DND-41 (cell line): Measurements from ENCODE around the gene FHL5.
A peak's percentile ranks its signal among the peaks of the same experiment; 100 is the strongest.

ENCODE experiments used
- ATAC-seq: fragments of 200-7000 bp; cut with Tn5 transposase; 3 replicates; pipeline ENCODE4 v1.9.1; 2021; ENCODE audit warnings: low read depth; ENCODE audit not compliant: insufficient read depth
- DNase-seq: peaks from one replicate; pipeline ENCODE4 v3.0.0-alpha.2; 2020
- H2AFZ ChIP-seq: 2 replicates; pipeline ENCODE4 v1.6.0; 2012; ENCODE audit warnings: low read depth, low read length
- H3K27ac ChIP-seq: 2 replicates; pipeline ENCODE4 v1.5.1; 2012; ENCODE audit warnings: low read length, inconsistent platforms
- H3K27me3 ChIP-seq: fragments of 200-600 bp; sonication (generic); 2 replicates; pipeline ENCODE4 v1.6.0; 2012; ENCODE audit warnings: low read length, mild to moderate bottlenecking, inconsistent platforms; ENCODE audit not compliant: insufficient read depth, poor library complexity
- H3K36me3 ChIP-seq: 2 replicates; pipeline ENCODE4 v1.5.1; 2012; ENCODE audit warnings: low read length, inconsistent platforms; ENCODE audit not compliant: insufficient read depth
- H3K4me1 ChIP-seq: 2 replicates; pipeline ENCODE4 v1.5.1; 2012; ENCODE audit warnings: mild to moderate bottlenecking, low read length; ENCODE audit not compliant: insufficient read depth
- H3K4me2 ChIP-seq: 2 replicates; pipeline ENCODE4 v1.6.0; 2012; ENCODE audit warnings: mild to moderate bottlenecking, moderate library complexity, low read length, inconsistent platforms; ENCODE audit not compliant: insufficient read depth
- H3K4me3 ChIP-seq, 2 experiments: fragments of 200-600 bp in 1 of 2; shearing (Covaris generic) in 1 of 2; 2 replicates each; pipeline ENCODE4 v1.5.1; 2012 to 2016; ENCODE audit warnings: inconsistent platforms in 2 of 2, low read length in 2 of 2, mild to moderate bottlenecking in 2 of 2, low read depth in 1 of 2, moderate library complexity in 1 of 2
- H3K79me2 ChIP-seq: 2 replicates; pipeline ENCODE4 v1.6.0; 2012; ENCODE audit warnings: low read length, inconsistent platforms; ENCODE audit not compliant: insufficient read depth
- H3K9ac ChIP-seq: 2 replicates; pipeline ENCODE4 v1.6.0; 2012; ENCODE audit warnings: low read depth, mild to moderate bottlenecking, inconsistent platforms, low read length, moderate library complexity
- H3K9me3 ChIP-seq: 2 replicates; pipeline ENCODE4 v1.5.1; 2012; ENCODE audit warnings: low read length, moderate library complexity, mild to moderate bottlenecking, inconsistent platforms; ENCODE audit not compliant: insufficient read depth, severe bottlenecking
- H4K20me1 ChIP-seq: 2 replicates; pipeline ENCODE4 v1.6.0; 2012; ENCODE audit warnings: low read length; ENCODE audit not compliant: insufficient read depth
- CTCF ChIP-seq: IDR thresholded peaks from 2 replicates; pipeline ENCODE4 v1.5.1; 2012; ENCODE audit warnings: borderline replicate concordance, low read length, moderate library complexity, mild to moderate bottlenecking; ENCODE audit not compliant: poor library complexity, severe bottlenecking; ENCODE audit errors: extremely low read depth
- EZH2 ChIP-seq: IDR thresholded peaks from 3 replicates; pipeline ENCODE4 v1.6.1; 2012; ENCODE audit warnings: borderline replicate concordance, low read depth, mild to moderate bottlenecking, moderate library complexity, low read length, inconsistent platforms; ENCODE audit not compliant: severe bottlenecking

Gene FHL5

GRCh38 chr6:96620851-96621250, 57.9 kb downstream of the FHL5 start:
- Histone ChIP-seq H3K4me2 (no peak overlapping the region), H3K4me1 (no peaks in the 10 kb centered on the region), H3K79me2 (no peaks in the 10 kb centered on the region), H3K4me3 (no peak overlapping the region), H3K27ac (no peak overlapping the region), H4K20me1 (no peaks in the 10 kb centered on the region), H2AFZ (no peak overlapping the region), H3K27me3 (peaks cover 2% of the 10 kb centered on the region), H3K9me3 (no peaks in the 10 kb centered on the region), H3K9ac (no peak overlapping the region), H3K36me3 (no peaks in the 10 kb centered on the region)
- DNase-seq (no peak), ATAC-seq (no peak)
- TF ChIP-seq EZH2 (no peak), CTCF (no peak)

- Histone ChIP-seq H3K9me3 (no peaks in the 10 kb centered on the region), H3K27me3 (peaks cover 2% of the 10 kb centered on the region), H2AFZ (no peak overlapping the region), H3K27ac (no peak overlapping the region), H3K4me2 (no peak overlapping the region), H3K4me3 (no peak overlapping the region), H3K79me2 (no peaks in the 10 kb centered on the region), H3K36me3 (no peaks in the 10 kb centered on the region), H3K9ac (no peak overlapping the region), H4K20me1 (no peaks in the 10 kb centered on the region), H3K4me1 (no peaks in the 10 kb centered on the region)
- no peak for ATAC-seq
- TF ChIP-seq EZH2 (no peak), CTCF (no peak)
- DNase-seq = no peak
Measured at GRCh38 chr6:96621983-96622382, 59.1 kb downstream of the FHL5 start.

- Histone ChIP-seq H3K27ac (no peak overlapping the region), H2AFZ (no peak overlapping the region), H3K9me3 (no peaks in the 10 kb centered on the region), H4K20me1 (no peaks in the 10 kb centered on the region), H3K9ac (no peak overlapping the region), H3K4me1 (no peaks in the 10 kb centered on the region), H3K27me3 (peaks cover 2% of the 10 kb centered on the region), H3K4me3 (no peak overlapping the region), H3K36me3 (no peaks in the 10 kb centered on the region), H3K4me2 (no peak overlapping the region), H3K79me2 (no peaks in the 10 kb centered on the region)
- DNase-seq (no peak), ATAC-seq (0 out of 3 replicates have a peak, but pooled peaks have one; percentile 39)
- TF ChIP-seq EZH2 (no peak), CTCF (no peak)
Measured at GRCh38 chr6:96624957-96625356, 62.0 kb downstream of the FHL5 start.
